Measurements from ENCODE around the gene CCDC196.
A peak's percentile ranks its signal among the peaks of the same experiment; 100 is the strongest.

Gene CCDC196

DNA sequence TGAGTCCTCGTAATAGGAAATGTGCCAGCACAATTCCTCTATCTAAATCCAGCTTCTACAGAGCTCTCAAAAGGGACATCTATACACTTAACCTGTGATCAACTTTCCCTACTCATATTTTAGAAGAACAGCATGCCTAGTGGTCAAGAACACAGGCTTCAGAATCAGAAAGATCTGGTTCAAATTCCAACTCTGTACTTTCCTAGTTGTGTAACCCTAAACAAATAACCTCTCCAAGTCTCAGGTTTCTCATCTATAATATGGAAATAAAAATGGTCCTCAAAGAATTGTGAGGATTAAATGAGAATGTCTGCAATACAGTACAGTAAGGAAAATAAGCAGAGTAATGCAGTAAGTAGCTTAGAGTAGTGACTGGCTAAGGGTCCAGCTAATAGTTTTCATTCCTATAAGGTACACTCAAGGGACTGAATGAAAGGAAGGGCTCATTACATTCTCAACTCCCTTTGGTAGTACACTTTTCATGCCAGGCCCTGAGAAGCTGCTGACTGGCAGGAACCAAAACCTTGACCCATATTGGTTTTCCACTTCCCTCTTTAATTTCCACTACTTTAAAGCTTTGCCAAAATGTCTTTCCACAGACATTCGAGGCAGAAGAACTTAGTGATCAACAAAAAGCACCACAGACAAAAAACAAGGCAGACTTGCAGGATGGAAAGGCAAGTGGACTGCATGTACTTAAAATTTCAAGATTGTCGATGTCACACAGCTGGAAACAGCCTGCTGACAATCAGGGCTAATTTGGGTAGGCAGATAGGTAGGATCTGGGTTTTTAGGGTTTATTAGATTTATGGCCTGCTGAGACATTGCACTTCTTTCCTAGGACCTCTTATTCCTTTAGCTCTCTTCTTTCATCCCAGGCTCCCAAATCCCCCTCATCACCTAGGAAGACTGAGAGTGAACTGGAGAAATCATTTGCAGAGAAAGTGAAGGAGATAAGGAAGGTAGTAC is 4.3 kb downstream of the CCDC196 start:
- TF ChIP-seq CTCF (IDR thresholded peaks at IDR 0.05; ENCODE audit: low read depth, low read length, missing control alignments) = no peak
- DNase-seq (ENCODE audit: low read depth) = no peak
- no peak overlapping the region for H3K4me3 ChIP-seq (ENCODE audit: low read depth, low read length)

GRCh38 chr14:66493750-66494149 is 7.6 kb downstream of the CCDC196 start:
- no peak overlapping the region for H3K4me3 ChIP-seq (ENCODE audit: low read depth, low read length)
- DNase-seq (ENCODE audit: low read depth) = no peak
- TF ChIP-seq CTCF (IDR thresholded peaks at IDR 0.05; ENCODE audit: low read depth, low read length, missing control alignments) = no peak

- TF ChIP-seq CTCF (IDR thresholded peaks at IDR 0.05; ENCODE audit: low read depth, low read length, missing control alignments) = peak; percentile 73
- no peak for DNase-seq (ENCODE audit: low read depth)
- H3K4me3 ChIP-seq (ENCODE audit: low read depth, low read length) = no peak overlapping the region
These were observed 9.3 kb downstream of the CCDC196 start for GRCh38 chr14:66495218-66496098.

GRCh38 chr14:66496188-66496807 is 10.1 kb downstream of the CCDC196 start:
- no peak overlapping the region for H3K4me3 ChIP-seq (ENCODE audit: low read depth, low read length)

GRCh38 chr14:66496911-66497310 is 10.7 kb downstream of the CCDC196 start:
- H3K4me3 ChIP-seq (ENCODE audit: low read depth, low read length) = no peak overlapping the region
- no peak for TF ChIP-seq CTCF (IDR thresholded peaks at IDR 0.05; ENCODE audit: low read depth, low read length, missing control alignments)
- no peak for DNase-seq (ENCODE audit: low read depth)

More at GRCh38 chr14:66496188-66496807, 10.1 kb downstream of the CCDC196 start:
- no peak for TF ChIP-seq CTCF (IDR thresholded peaks at IDR 0.05; ENCODE audit: low read depth, low read length, missing control alignments)
- DNase-seq (ENCODE audit: low read depth) = no peak

DNA sequence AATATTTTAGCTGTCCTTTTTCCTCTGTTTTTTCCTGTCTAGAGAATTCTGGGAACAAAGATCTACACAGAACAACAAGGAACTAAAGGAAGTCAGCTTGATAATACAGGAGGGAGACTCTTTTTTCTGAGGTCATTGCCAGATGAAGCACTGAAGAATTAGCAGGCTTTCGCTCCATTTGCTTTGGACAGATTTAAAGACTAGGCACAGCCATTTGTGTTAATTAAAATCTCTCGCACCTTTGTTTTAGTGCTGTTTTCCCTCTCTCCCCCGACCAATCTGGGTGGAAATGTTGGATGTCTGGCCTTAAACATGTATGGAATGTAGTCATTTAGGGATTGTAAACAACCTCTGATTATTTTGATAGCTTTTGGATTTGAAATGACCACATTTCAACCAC is 12.1 kb downstream of the CCDC196 start:
- DNase-seq (ENCODE audit: low read depth) = no peak
- no peak overlapping the region for H3K4me3 ChIP-seq (ENCODE audit: low read depth, low read length)
- TF ChIP-seq CTCF (IDR thresholded peaks at IDR 0.05; ENCODE audit: low read depth, low read length, missing control alignments) = no peak
